ENCODE measurements around the gene SH3BGRL.

DNA sequence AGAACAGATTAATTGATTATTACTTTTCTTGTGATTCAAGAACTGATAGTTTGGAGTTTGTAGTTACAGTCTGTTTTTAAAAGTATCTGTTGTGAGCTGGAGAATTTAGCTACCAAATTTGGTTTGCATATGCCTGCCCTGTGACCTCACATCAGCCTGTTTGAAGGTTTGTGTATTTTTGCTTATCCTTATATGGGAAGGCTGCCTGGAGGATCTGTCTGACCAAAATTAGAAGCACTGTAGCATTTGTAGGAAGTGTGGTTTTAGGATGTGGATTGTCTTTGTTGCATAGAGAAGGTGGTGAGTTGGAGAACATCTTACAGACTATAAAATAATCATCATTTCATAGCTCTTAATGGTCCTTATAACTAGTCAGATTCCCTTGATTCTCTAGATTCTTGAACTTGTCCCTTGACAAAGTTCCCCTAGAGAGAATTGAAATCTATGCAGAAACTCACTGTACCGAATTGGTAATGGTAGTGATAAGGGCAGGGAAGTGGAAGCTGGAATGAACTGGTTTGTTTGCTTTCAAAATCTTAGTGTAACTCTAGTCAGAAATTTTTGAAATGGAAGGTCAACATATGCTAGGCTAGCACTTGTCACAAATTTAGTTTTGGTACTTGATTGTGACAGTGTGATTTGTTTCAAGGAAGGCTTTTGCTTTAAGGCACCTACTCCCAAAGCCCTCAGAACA is 57.3 kb downstream of the SH3BGRL start:
- TF ChIP-seq, protein P1, sequence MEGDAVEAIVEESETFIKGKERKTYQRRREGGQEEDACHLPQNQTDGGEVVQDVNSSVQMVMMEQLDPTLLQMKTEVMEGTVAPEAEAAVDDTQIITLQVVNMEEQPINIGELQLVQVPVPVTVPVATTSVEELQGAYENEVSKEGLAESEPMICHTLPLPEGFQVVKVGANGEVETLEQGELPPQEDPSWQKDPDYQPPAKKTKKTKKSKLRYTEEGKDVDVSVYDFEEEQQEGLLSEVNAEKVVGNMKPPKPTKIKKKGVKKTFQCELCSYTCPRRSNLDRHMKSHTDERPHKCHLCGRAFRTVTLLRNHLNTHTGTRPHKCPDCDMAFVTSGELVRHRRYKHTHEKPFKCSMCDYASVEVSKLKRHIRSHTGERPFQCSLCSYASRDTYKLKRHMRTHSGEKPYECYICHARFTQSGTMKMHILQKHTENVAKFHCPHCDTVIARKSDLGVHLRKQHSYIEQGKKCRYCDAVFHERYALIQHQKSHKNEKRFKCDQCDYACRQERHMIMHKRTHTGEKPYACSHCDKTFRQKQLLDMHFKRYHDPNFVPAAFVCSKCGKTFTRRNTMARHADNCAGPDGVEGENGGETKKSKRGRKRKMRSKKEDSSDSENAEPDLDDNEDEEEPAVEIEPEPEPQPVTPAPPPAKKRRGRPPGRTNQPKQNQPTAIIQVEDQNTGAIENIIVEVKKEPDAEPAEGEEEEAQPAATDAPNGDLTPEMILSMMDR (IDR thresholded peaks at IDR 0.05): no peak
- TF ChIP-seq EP300 (IDR thresholded peaks at IDR 0.05) (no peak), POLR2A (IDR thresholded peaks at IDR 0.05) (no peak)
